ENCODE data around the gene CT45A8. TPM values are rescaled to one million over a fixed set of nuclear protein-coding genes. Genes with fewer than 3 reads are reported as not detected.
"Not testable (repeated sequence)": the region's sequence is repeated elsewhere in the genome, so short reads cannot be mapped to it uniquely, and the experiment has no call there.

CT45A8 gene, protein sequence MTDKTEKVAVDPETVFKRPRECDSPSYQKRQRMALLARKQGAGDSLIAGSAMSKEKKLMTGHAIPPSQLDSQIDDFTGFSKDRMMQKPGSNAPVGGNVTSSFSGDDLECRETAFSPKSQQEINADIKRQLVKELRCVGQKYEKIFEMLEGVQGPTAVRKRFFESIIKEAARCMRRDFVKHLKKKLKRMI
- polyA plus RNA-seq (2011; rRNA removed) = not detected in 2 replicates
- not detected in 2 replicates for polyA minus RNA-seq (2011; rRNA and poly(A)+ RNA removed)

DNA sequence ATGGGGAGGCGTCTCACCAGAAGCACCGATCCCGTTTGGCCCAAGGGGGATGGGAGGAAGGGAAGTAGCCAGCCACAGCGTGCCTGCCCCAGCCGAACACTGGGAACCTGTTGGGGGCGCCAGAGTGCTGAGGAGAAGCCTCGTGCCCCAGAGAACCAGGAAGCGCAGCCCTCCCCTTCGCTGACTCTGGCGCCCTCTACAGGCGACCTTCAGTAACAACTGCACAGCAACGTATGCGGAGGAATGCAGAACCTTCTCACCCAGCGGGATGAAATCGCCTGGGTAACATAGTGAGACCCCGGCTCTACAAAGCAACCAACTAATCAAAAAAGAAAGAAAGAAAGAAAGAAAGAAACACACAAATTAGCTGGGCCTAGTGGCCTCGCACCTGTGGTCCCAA lies at the start of gene CT45A8:
Gene CT45A8, minus strand, starts transcription at position 101 of the 400 bp plus-strand sequence. CDS start 3,755 bp downstream, outside the sequence.
- DNase-seq (ENCODE audit: low read depth, low spot score); CTCF ChIA-PET; H3K27ac ChIP-seq (ENCODE audit: low read depth, low read length); H3K4me3 ChIP-seq (ENCODE audit: low read depth, low read length); POLR2A ChIA-PET; H3K9me3 ChIP-seq (ENCODE audit: control insufficient read depth, insufficient read depth, low read length); H3K27me3 ChIP-seq (ENCODE audit: control insufficient read depth, insufficient read depth, low read length): not testable (repeated sequence)

DNA sequence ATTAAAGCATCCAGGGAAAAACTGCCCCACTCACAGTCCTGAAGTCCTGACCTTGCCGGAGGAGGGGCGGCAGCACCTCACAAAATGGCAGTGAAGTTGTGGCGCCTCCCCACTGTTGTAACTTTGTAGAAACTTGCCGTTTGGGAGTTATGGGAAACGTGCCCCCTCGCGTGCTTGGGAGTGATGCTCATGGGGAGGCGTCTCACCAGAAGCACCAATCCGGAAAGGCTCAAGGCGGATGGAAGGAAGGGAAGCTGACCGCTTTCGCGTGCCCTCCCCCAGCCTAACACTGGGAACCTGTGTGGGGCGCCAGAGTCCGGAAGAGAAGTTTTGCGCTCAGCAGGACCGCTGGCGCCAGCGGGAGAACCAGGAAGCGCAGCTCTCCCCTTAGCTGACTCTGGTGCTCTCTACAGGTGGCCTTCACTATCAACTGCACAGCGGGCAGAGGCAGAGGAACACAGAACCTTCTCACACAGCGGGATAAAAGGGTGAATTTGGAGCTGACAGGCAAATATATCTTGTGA lies 39.0 kb upstream of the CT45A8 start, which contains the start of the genes CT45A10 and SAGE1:
Gene CT45A10, minus strand, starts transcription at position 151 of the 524 bp plus-strand sequence. CDS start 8,100 bp downstream, outside the sequence.
Gene SAGE1, plus strand, starts transcription at position 423 of the 524 bp plus-strand sequence. CDS start 2,527 bp downstream, outside the sequence.
- TF ChIP-seq, protein P1, sequence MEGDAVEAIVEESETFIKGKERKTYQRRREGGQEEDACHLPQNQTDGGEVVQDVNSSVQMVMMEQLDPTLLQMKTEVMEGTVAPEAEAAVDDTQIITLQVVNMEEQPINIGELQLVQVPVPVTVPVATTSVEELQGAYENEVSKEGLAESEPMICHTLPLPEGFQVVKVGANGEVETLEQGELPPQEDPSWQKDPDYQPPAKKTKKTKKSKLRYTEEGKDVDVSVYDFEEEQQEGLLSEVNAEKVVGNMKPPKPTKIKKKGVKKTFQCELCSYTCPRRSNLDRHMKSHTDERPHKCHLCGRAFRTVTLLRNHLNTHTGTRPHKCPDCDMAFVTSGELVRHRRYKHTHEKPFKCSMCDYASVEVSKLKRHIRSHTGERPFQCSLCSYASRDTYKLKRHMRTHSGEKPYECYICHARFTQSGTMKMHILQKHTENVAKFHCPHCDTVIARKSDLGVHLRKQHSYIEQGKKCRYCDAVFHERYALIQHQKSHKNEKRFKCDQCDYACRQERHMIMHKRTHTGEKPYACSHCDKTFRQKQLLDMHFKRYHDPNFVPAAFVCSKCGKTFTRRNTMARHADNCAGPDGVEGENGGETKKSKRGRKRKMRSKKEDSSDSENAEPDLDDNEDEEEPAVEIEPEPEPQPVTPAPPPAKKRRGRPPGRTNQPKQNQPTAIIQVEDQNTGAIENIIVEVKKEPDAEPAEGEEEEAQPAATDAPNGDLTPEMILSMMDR (IDR thresholded peaks at IDR 0.05; ENCODE audit: low read depth, low read length) = no peak
- no peaks in the 10 kb centered on the region for H3K27me3 ChIP-seq (ENCODE audit: control insufficient read depth, insufficient read depth, low read length)
- no peak within 1 kb of the TSS for H3K4me3 ChIP-seq (ENCODE audit: low read depth, low read length)
- no peak for DNase-seq (ENCODE audit: low read depth, low spot score)
- CTCF ChIA-PET = no interaction called here
- H3K9me3 ChIP-seq (ENCODE audit: control insufficient read depth, insufficient read depth, low read length) = peaks cover 3% of the 10 kb centered on the region; the same call in 1 of the 2 replicates
- H3K27ac ChIP-seq (ENCODE audit: low read depth, low read length) = no peak within 1 kb of the TSS
- POLR2A ChIA-PET = no interaction called here

DNA sequence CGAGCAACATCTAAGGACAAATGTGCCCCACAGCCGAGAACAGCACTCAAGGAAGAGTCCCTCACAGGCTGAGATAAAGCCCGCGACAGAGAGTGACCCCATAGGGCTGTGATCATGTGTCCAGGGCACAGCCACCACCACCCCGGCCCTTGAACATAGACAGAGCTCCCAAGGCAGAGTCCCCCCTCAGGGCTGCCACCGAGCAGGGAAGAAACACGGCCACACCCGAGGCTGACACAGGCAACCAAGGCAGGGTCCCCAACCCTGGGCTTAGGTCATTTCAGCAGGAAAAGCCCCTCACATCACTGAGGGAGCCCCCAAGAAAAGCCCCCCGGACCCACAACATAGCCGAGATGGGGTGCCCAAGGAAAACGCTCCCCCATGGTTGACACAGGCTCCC lies 38.4 kb upstream of the CT45A8 start:
- POLR2A ChIA-PET = no interaction called here
- Histone ChIP-seq H3K27me3 (ENCODE audit: control insufficient read depth, insufficient read depth, low read length) (no peaks in the 10 kb centered on the region), H3K4me3 (ENCODE audit: low read depth, low read length) (no peak overlapping the region), H3K9me3 (ENCODE audit: control insufficient read depth, insufficient read depth, low read length) (peaks cover 3% of the 10 kb centered on the region; the same call in 1 of the 2 replicates), H3K27ac (ENCODE audit: low read depth, low read length) (no peak overlapping the region)
- TF ChIP-seq, protein P1 (IDR thresholded peaks at IDR 0.05; ENCODE audit: low read depth, low read length) = no peak
- CTCF ChIA-PET = no interaction called here
- no peak for DNase-seq (ENCODE audit: low read depth, low spot score)

DNA sequence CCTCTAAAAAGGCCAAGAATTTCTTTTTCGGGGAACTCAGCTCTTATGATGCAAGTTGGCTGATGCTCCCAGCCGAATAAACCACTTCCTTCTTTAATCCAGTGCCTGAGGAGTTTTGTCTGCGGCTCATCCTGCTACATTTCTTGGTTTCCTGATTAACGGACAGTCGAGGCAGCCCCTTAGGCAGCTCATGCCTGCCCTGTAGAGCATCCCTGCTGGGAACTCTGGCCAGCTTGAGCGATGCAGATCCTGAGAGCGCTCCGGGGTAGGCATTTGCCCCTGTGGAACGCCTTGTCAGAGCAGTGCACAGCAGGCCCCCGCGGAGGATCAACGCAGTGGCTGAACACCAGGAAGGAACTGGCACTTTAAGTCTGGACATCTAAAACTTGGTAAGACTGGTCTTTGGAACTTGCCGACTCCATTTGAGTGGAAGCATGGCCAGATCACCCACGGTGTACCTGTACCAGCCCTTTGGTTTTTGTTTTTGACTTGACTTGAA lies 35.8 kb upstream of the CT45A8 start:
- Histone ChIP-seq H3K27ac (ENCODE audit: low read depth, low read length) (no peak overlapping the region), H3K27me3 (ENCODE audit: control insufficient read depth, insufficient read depth, low read length) (no peaks in the 10 kb centered on the region), H3K9me3 (ENCODE audit: control insufficient read depth, insufficient read depth, low read length) (peaks cover 3% of the 10 kb centered on the region; the same call in 1 of the 2 replicates), H3K4me3 (ENCODE audit: low read depth, low read length) (no peak overlapping the region)
- POLR2A ChIA-PET = no interaction called here
- TF ChIP-seq, protein P1 (IDR thresholded peaks at IDR 0.05; ENCODE audit: low read depth, low read length) = no peak
- DNase-seq (ENCODE audit: low read depth, low spot score) = no peak
- CTCF ChIA-PET = no interaction called here

DNA sequence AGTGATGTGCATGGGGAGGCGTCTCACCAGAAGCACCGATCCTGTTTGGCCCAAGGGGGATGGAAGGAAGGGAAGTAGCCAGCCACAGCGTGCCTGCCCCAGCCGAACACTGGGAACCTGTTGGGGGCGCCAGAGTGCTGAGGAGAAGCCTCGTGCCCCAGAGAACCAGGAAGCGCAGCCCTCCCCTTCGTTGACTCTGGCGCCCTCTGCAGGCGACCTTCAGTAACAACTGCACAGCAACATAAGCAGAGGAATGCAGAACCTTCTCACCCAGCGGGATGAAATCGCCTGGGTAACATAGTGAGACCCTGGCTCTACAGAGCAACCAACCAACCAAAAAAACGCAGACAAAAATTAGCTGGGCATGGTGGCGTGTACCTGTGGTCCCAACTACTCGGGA lies 34.6 kb upstream of the CT45A8 start:
- H3K4me3 ChIP-seq (ENCODE audit: low read depth, low read length); H3K27ac ChIP-seq (ENCODE audit: low read depth, low read length); POLR2A ChIA-PET; H3K9me3 ChIP-seq (ENCODE audit: control insufficient read depth, insufficient read depth, low read length); H3K27me3 ChIP-seq (ENCODE audit: control insufficient read depth, insufficient read depth, low read length); CTCF ChIA-PET; DNase-seq (ENCODE audit: low read depth, low spot score): not testable (repeated sequence)

DNA sequence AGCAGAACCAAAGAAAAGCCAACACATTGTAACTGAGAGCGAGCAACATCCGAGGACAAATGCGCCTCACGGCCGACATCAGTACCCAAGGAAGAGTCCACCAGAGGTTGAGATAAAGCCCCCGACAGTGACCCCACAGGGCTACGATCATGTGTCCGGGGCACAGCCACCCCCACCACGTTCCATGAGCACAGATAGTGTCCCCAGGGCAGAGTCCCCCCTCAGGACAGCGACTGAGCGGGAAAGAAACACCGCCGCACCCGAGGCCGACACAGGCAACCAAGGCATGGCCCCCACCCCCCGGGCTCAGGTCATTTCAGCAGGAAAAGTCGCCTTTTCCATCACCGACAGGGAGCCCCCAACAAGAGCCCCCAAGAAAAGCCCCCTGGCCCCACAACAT lies 33.9 kb upstream of the CT45A8 start:
- H3K9me3 ChIP-seq (ENCODE audit: control insufficient read depth, insufficient read depth, low read length); H3K4me3 ChIP-seq (ENCODE audit: low read depth, low read length); DNase-seq (ENCODE audit: low read depth, low spot score); POLR2A ChIA-PET; CTCF ChIA-PET; H3K27me3 ChIP-seq (ENCODE audit: control insufficient read depth, insufficient read depth, low read length); H3K27ac ChIP-seq (ENCODE audit: low read depth, low read length): not testable (repeated sequence)

DNA sequence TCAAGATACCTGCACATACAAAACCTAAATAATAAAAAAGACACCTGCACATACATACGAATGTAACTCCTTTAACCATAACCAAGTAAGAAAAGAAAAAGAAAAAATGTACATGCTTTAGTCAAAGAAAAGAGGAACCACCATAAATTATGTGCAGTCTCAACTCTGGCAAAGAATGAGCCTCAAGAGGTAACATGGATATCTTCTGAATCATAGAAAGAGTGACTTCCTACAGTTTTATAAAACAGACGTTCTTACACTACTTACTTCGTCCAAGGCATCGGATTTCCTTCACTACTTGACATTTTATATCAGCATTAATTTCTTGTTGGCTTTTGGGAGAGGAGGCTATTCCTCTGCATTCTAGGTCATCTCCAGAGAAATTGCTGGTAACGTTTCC lies 28.4 kb upstream of the CT45A8 start:
- H3K4me3 ChIP-seq (ENCODE audit: low read depth, low read length); POLR2A ChIA-PET; DNase-seq (ENCODE audit: low read depth, low spot score); H3K27ac ChIP-seq (ENCODE audit: low read depth, low read length); H3K9me3 ChIP-seq (ENCODE audit: control insufficient read depth, insufficient read depth, low read length); H3K27me3 ChIP-seq (ENCODE audit: control insufficient read depth, insufficient read depth, low read length); CTCF ChIA-PET: not testable (repeated sequence)

DNA sequence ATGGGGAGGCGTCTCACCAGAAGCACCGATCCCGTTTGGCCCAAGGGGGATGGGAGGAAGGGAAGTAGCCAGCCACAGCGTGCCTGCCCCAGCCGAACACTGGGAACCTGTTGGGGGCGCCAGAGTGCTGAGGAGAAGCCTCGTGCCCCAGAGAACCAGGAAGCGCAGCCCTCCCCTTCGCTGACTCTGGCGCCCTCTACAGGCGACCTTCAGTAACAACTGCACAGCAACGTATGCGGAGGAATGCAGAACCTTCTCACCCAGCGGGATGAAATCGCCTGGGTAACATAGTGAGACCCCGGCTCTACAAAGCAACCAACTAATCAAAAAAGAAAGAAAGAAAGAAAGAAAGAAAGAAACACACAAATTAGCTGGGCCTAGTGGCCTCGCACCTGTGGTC lies 17.4 kb upstream of the CT45A8 start, which contains the start of gene CT45A9:
Gene CT45A9, minus strand, starts transcription at position 101 of the 400 bp plus-strand sequence. CDS start 3,751 bp downstream, outside the sequence.
- H3K27me3 ChIP-seq (ENCODE audit: control insufficient read depth, insufficient read depth, low read length); H3K4me3 ChIP-seq (ENCODE audit: low read depth, low read length); DNase-seq (ENCODE audit: low read depth, low spot score); H3K27ac ChIP-seq (ENCODE audit: low read depth, low read length); H3K9me3 ChIP-seq (ENCODE audit: control insufficient read depth, insufficient read depth, low read length); CTCF ChIA-PET; POLR2A ChIA-PET: not testable (repeated sequence)

DNA sequence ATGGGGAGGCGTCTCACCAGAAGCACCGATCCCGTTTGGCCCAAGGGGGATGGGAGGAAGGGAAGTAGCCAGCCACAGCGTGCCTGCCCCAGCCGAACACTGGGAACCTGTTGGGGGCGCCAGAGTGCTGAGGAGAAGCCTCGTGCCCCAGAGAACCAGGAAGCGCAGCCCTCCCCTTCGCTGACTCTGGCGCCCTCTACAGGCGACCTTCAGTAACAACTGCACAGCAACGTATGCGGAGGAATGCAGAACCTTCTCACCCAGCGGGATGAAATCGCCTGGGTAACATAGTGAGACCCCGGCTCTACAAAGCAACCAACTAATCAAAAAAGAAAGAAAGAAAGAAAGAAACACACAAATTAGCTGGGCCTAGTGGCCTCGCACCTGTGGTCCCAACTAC lies 17.2 kb downstream of the CT45A8 start, which contains the start of gene CT45A7:
Gene CT45A7, minus strand, starts transcription at position 101 of the 400 bp plus-strand sequence. CDS start 3,747 bp downstream, outside the sequence.
- CTCF ChIA-PET; H3K9me3 ChIP-seq (ENCODE audit: control insufficient read depth, insufficient read depth, low read length); H3K4me3 ChIP-seq (ENCODE audit: low read depth, low read length); POLR2A ChIA-PET; H3K27ac ChIP-seq (ENCODE audit: low read depth, low read length); H3K27me3 ChIP-seq (ENCODE audit: control insufficient read depth, insufficient read depth, low read length); DNase-seq (ENCODE audit: low read depth, low spot score): not testable (repeated sequence)
